Hepatocyte (in vitro differentiated cells): ENCODE results near the gene RTN4IP1. TPM values are rescaled to one million over a fixed set of nuclear protein-coding genes. Genes with fewer than 3 reads are reported as not detected.

Experiments
- DNase-seq: peaks from one replicate; pipeline ENCODE4 v3.0.0-alpha.2; 2016; ENCODE audit warnings: low spot score
- H2AFZ ChIP-seq: fragments of 200-600 bp; sonication (generic); 2 replicates; pipeline ENCODE4 v1.6.0; 2016; ENCODE audit warnings: antibody characterized with exemption, mild to moderate bottlenecking
- H3K27ac ChIP-seq: fragments of 200-600 bp; sonication (generic); 2 replicates; pipeline ENCODE4 v1.5.1; 2016; ENCODE audit warnings: mild to moderate bottlenecking
- H3K27me3 ChIP-seq: fragments of 200-600 bp; sonication (generic); 2 replicates; pipeline ENCODE4 v1.6.1; 2016
- H3K36me3 ChIP-seq: fragments of 200-600 bp; sonication (generic); replicated peaks from 2 replicates; pipeline ENCODE4 v1.5.1; 2016; ENCODE audit warnings: low read depth; ENCODE audit not compliant: insufficient read depth
- H3K4me1 ChIP-seq: fragments of 200-600 bp; sonication (generic); 2 replicates; pipeline ENCODE4 v1.5.1; 2016; ENCODE audit warnings: mild to moderate bottlenecking, moderate library complexity; ENCODE audit not compliant: insufficient read depth
- H3K4me2 ChIP-seq: fragments of 200-600 bp; sonication (generic); 2 replicates; pipeline ENCODE4 v1.6.0; 2016
- H3K4me3 ChIP-seq: fragments of 200-600 bp; sonication (generic); 2 replicates; pipeline ENCODE4 v1.5.1; 2016; ENCODE audit warnings: mild to moderate bottlenecking
- H3K79me2 ChIP-seq: fragments of 200-600 bp; sonication (generic); 2 replicates; pipeline ENCODE4 v1.6.0; 2017; ENCODE audit warnings: mild to moderate bottlenecking
- H3K9me2 ChIP-seq: fragments of 200-600 bp; sonication (generic); replicated peaks from 2 replicates; pipeline ENCODE4 v1.6.0; 2017; ENCODE audit warnings: mild to moderate bottlenecking; ENCODE audit not compliant: insufficient read depth
- H3K9me3 ChIP-seq: fragments of 200-600 bp; sonication (generic); 2 replicates; pipeline ENCODE4 v1.5.1; 2016; ENCODE audit warnings: low read depth, mild to moderate bottlenecking
- H4K20me1 ChIP-seq: fragments of 200-600 bp; sonication (generic); 2 replicates; pipeline ENCODE4 v1.6.0; 2016; ENCODE audit warnings: mild to moderate bottlenecking; ENCODE audit not compliant: insufficient read depth, poor library complexity, severe bottlenecking
- EZH2 ChIP-seq: fragments of 200-600 bp; sonication (generic); IDR thresholded peaks from 2 replicates; pipeline ENCODE4 v1.6.1; 2016; ENCODE audit warnings: antibody characterized with exemption, mild to moderate bottlenecking, borderline replicate concordance
- EZH2phosphoT487 ChIP-seq: fragments of 200-600 bp; sonication (generic); IDR thresholded peaks from one replicate; pipeline ENCODE4 v1.6.1; 2018; ENCODE audit warnings: antibody characterized with exemption, mild to moderate bottlenecking, low read depth, moderate library complexity; ENCODE audit not compliant: unreplicated experiment, severe bottlenecking
- whole genome bisulfite sequencing: methylation state at CpG from one replicate; pipeline ENCODE4 v1.1.6; 2016; ENCODE audit warnings: low lambda C conversion rate; ENCODE audit errors: missing lambda C conversion rate; 5-methylcytosine and 5-hydroxymethylcytosine counted together
- polyA plus RNA-seq: library from polyadenylated mRNA; unstranded; fragments of >200 nt; fragmentation: Nextera tagmentation; extraction: Ambion mirVana; gene quantifications from 2 replicates; pipeline ENCODE4 v1.2.1, GENCODE V29; 2016
- total RNA-seq: library from RNA; depleted of rRNA; stranded (reverse); fragments of >200 nt; gene quantifications from 2 replicates; pipeline ENCODE4 v1.2.3, GENCODE V29; 2014
- TF ChIP-seq, protein P1 (sequence below): fragments of 200-600 bp; sonication (generic); IDR thresholded peaks from 2 replicates; pipeline ENCODE4 v1.5.1; 2016; ENCODE audit warnings: antibody characterized with exemption, mild to moderate bottlenecking; ENCODE audit not compliant: poor library complexity

Gene RTN4IP1
- total and polyA plus RNA-seq, 2 experiments from 2014 or later, result 4.9 to 6.2 TPM

DNA sequence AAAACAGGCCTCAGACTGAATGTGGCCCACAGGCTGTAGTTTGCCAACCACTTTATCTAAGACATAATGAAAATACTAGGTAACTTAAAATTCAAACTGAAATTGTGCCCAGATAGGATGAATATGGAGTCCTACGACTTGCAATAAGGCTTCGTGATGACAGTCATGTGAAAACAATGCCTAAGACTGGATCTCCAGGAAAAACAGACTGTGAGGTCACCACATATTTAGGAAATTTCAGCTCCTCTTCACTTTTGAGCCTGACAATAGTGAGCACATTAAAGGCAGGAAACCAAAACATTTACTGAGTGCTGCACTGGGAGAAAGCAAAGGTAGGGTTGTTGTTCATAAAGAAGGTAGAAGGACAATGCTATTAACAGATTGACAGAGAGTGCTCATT, 50.0 kb downstream of the RTN4IP1 start:
- WGBS, result 98% methylated on average over 2 of the region's 2 CpGs

DNA sequence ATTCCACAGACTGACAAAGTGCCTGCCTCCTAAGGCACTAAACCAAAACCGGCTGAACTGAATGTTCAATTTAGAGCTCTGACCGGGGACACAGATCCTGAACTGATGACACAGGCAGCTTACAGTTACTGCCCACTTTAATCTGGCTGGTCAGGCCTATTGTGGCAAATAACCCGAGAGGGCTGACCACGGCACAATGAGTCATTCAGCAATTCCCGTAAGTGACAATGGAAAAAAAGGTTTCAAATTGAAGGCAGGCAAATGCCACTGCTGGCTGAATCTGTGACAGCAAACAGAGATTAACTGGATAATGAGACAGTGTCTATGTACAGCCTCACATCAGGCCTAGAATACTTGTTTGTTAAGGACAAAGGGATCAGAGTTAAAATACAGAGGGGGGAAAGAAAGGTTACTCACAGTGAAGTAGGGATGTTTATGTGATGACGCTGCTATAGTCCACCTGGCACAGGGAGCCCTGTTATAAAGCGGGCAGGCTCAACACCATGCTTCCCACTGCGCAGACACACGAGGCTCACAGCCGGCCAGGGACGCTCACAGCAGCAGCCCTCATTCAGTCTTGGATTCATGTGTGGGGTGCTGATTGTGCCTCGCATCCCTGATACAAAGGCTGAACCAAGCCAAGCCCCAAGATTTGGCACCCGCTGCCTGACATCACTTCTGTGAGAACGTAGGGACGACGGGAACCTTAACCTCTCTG, 54.4 kb downstream of the RTN4IP1 start:
- no peak overlapping the region for H2AFZ ChIP-seq

More for the DNA sequence above, 50.0 kb downstream of the RTN4IP1 start:
- no peaks in the 10 kb centered on the region for H3K9me2 ChIP-seq
- H3K9me3 ChIP-seq, result no peaks in the 10 kb centered on the region
- no peaks in the 10 kb centered on the region for H3K36me3 ChIP-seq
- H2AFZ ChIP-seq, result no peak overlapping the region
- H3K4me3 ChIP-seq, result no peak overlapping the region
- H3K27ac ChIP-seq, result no peak overlapping the region
- TF ChIP-seq, protein P1, sequence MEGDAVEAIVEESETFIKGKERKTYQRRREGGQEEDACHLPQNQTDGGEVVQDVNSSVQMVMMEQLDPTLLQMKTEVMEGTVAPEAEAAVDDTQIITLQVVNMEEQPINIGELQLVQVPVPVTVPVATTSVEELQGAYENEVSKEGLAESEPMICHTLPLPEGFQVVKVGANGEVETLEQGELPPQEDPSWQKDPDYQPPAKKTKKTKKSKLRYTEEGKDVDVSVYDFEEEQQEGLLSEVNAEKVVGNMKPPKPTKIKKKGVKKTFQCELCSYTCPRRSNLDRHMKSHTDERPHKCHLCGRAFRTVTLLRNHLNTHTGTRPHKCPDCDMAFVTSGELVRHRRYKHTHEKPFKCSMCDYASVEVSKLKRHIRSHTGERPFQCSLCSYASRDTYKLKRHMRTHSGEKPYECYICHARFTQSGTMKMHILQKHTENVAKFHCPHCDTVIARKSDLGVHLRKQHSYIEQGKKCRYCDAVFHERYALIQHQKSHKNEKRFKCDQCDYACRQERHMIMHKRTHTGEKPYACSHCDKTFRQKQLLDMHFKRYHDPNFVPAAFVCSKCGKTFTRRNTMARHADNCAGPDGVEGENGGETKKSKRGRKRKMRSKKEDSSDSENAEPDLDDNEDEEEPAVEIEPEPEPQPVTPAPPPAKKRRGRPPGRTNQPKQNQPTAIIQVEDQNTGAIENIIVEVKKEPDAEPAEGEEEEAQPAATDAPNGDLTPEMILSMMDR, result no peak
- no peak for TF ChIP-seq EZH2
- no peak overlapping the region for H3K4me2 ChIP-seq
- no peaks in the 10 kb centered on the region for H3K27me3 ChIP-seq
- H4K20me1 ChIP-seq, result no peaks in the 10 kb centered on the region
- H3K4me1 ChIP-seq, result no peaks in the 10 kb centered on the region
- H3K79me2 ChIP-seq, result no peaks in the 10 kb centered on the region
- no peak for DNase-seq

DNA sequence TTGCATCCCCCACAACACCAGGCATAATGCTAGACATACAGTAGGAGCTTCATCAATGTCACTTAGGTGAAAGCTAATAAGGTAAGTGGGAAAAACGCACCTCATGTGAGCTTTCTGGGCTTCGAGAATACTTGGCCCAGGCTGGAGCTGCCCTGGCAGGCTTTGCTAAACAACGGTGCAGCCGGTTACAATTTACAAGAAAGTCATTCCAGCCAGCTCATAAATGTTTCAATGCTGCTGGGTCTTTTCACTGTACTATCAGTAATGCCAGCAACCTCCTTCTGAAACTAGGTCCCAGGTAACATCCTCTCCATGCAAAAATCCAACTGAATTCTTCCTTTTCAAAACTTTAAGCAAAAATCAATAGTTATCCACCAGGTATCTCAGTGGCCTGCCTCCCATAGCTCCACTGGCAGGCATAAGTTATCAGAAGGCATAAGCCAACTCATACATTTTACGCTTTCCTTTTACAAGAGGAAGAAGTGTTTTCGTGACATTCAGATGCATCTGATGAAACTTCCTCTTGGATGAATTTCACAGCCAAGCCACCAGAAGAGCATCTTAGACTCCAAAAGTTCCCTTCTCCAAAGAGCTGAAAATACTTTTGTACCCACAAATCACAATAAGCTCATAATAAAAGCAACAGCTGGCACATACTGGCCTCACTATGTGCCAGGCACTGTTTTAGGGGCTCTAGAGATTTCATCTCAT, 56.3 kb downstream of the RTN4IP1 start:
- Histone ChIP-seq H3K9me3 (no peaks in the 10 kb centered on the region), H2AFZ (no peak overlapping the region), H3K79me2 (no peaks in the 10 kb centered on the region), H3K4me1 (no peaks in the 10 kb centered on the region), H3K27me3 (no peaks in the 10 kb centered on the region), H3K27ac (no peak overlapping the region), H3K4me3 (no peak overlapping the region), H3K36me3 (no peaks in the 10 kb centered on the region), H3K4me2 (no peak overlapping the region), H4K20me1 (no peaks in the 10 kb centered on the region), H3K9me2 (no peaks in the 10 kb centered on the region)
- peak; percentile 25 for DNase-seq
- no peak for TF ChIP-seq EZH2phosphoT487
- WGBS, result 61% methylated on average over 6 of the region's 6 CpGs

More for the DNA sequence above, 54.4 kb downstream of the RTN4IP1 start:
- TF ChIP-seq EZH2phosphoT487, result no peak
- no peak for TF ChIP-seq EZH2
- TF ChIP-seq, protein P1, result no peak
- H4K20me1 ChIP-seq, result no peaks in the 10 kb centered on the region
- DNase-seq, result peak; percentile 45
- H3K4me1 ChIP-seq, result no peaks in the 10 kb centered on the region
- H3K27ac ChIP-seq, result peak overlapping the region; percentile 54
- no peaks in the 10 kb centered on the region for H3K79me2 ChIP-seq
- H3K9me3 ChIP-seq, result no peaks in the 10 kb centered on the region
- no peak overlapping the region for H3K4me3 ChIP-seq
- no peak overlapping the region for H3K4me2 ChIP-seq
- H3K27me3 ChIP-seq, result no peaks in the 10 kb centered on the region
- H3K9me2 ChIP-seq, result no peaks in the 10 kb centered on the region
- no peaks in the 10 kb centered on the region for H3K36me3 ChIP-seq
- 76% methylated on average over 16 of the region's 16 CpGs for WGBS

DNA sequence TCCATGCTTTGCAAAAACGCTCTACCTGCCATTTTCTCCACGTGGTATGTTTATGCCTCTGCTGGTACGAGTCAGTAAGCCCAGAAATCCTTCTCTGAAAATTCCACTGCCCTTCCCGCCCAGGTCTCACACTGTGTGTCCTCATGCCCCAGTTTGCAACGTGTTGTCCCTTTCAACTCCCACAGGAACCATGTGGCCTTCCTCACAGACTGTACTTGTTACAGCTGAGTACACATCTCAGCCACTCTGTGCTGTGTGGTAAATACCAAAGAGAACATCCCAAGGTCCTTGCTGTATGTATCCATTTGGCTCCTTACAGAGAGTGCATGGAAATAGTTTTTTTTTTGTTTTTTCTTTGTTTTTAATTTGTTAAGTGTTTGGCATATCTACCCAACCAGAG, 56.9 kb downstream of the RTN4IP1 start:
- WGBS, result 82% methylated on average over 5 of the region's 5 CpGs
- no peaks in the 10 kb centered on the region for H3K36me3 ChIP-seq
- no peaks in the 10 kb centered on the region for H4K20me1 ChIP-seq
- TF ChIP-seq EZH2 (no peak), EZH2phosphoT487 (no peak)
- TF ChIP-seq, protein P1, result no peak
- H3K27me3 ChIP-seq, result no peaks in the 10 kb centered on the region
- no peak overlapping the region for H2AFZ ChIP-seq
- no peaks in the 10 kb centered on the region for H3K79me2 ChIP-seq
- no peaks in the 10 kb centered on the region for H3K9me2 ChIP-seq
- no peak overlapping the region for H3K27ac ChIP-seq
- no peak overlapping the region for H3K4me3 ChIP-seq
- DNase-seq, result no peak
- H3K9me3 ChIP-seq, result no peaks in the 10 kb centered on the region
- H3K4me2 ChIP-seq, result no peak overlapping the region
- no peaks in the 10 kb centered on the region for H3K4me1 ChIP-seq
